ENCODE data around the gene DFFB. TPM values are rescaled to one million over a fixed set of nuclear protein-coding genes. Genes with fewer than 3 reads are reported as not detected.

Gene DFFB
- total and polyA plus RNA-seq, 2 of the 13 experiments (the other 11 are each of a cell fraction or from before 2014, with no cell fraction given) = 4.6 to 9.3 TPM

DNA sequence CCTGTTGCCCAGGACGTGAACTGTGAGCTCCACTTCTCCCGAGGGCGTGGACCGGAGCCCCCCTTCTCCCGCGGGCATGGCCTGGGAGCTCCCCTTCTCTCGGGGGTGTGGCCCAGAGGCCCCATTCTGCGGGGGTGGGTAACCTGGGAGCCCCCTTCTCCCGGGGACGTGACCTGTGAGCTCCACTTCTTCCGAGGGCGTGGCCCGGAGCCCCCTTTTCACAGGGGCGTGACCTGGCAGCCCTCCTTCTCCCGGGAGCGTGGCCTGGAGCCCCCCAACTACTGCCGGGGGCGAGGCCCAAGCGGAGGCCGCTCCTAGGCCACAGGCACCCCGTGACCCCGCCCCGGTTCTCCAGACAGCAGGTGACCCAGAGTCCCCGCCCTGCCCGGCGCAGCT is 42.5 kb downstream of the DFFB start (continued):
- TF ChIP-seq LCORL (IDR thresholded peaks at IDR 0.05) = no peak
- TF ChIP-seq LCORL (CRISPR knock-in tag; IDR thresholded peaks at IDR 0.05) = peak; percentile 30; the same call in 1 of the 2 replicates
- 0 out of 2 replicates have a peak, but pooled peaks have one; percentile 11 for TF ChIP-seq MTA1 (CRISPR knock-in tag; IDR thresholded peaks at IDR 0.05; ENCODE audit: borderline replicate concordance)
- TF ChIP-seq, protein P1, sequence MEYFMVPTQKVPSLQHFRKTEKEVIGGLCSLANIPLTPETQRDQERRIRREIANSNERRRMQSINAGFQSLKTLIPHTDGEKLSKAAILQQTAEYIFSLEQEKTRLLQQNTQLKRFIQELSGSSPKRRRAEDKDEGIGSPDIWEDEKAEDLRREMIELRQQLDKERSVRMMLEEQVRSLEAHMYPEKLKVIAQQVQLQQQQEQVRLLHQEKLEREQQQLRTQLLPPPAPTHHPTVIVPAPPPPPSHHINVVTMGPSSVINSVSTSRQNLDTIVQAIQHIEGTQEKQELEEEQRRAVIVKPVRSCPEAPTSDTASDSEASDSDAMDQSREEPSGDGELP (IDR thresholded peaks at IDR 0.05; ENCODE audit: borderline replicate concordance, low read depth) = 0 out of 2 replicates have a peak, but pooled peaks have one; percentile 41
- TF ChIP-seq SRSF1 (optimal IDR thresholded peaks at IDR 0.05; ENCODE audit: low read depth, low read length) = peak; percentile 26
- peak; percentile 5; the same call in 1 of the 2 replicates for TF ChIP-seq SALL1 (CRISPR knock-in tag; IDR thresholded peaks at IDR 0.05)
- TF ChIP-seq SMAD9 (CRISPR knock-in tag; IDR thresholded peaks at IDR 0.05) = 0 out of 2 replicates have a peak, but pooled peaks have one; percentile 55
- no peak for TF ChIP-seq ZNF292 (CRISPR knock-in tag; IDR thresholded peaks at IDR 0.05; ENCODE audit: borderline replicate concordance, low read depth)
- TF ChIP-seq ZNF451 (CRISPR knock-in tag; IDR thresholded peaks at IDR 0.05) = peak; percentile 29; the same call in 1 of the 2 replicates
- TF ChIP-seq, protein P2, sequence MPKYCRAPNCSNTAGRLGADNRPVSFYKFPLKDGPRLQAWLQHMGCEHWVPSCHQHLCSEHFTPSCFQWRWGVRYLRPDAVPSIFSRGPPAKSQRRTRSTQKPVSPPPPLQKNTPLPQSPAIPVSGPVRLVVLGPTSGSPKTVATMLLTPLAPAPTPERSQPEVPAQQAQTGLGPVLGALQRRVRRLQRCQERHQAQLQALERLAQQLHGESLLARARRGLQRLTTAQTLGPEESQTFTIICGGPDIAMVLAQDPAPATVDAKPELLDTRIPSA (CRISPR knock-in tag; IDR thresholded peaks at IDR 0.05; ENCODE audit: borderline replicate concordance) = peak; percentile 26; the same call in 1 of the 2 replicates
- 0 out of 2 replicates have a peak, but pooled peaks have one; percentile 27 for TF ChIP-seq ZNF468 (CRISPR knock-in tag; IDR thresholded peaks at IDR 0.05)
- TF ChIP-seq YEATS4 (CRISPR knock-in tag; IDR thresholded peaks at IDR 0.05; ENCODE audit: borderline replicate concordance) = no peak
- TF ChIP-seq CBX1 (IDR thresholded peaks at IDR 0.05; ENCODE audit: low read depth) = peak; percentile 46
- TF ChIP-seq ZEB1 (IDR thresholded peaks at IDR 0.05; ENCODE audit: insufficient replicate concordance, low read depth) = peak; percentile 58
- peak; percentile 2; the same call in 1 of the 2 replicates for TF ChIP-seq NCOR1 (IDR thresholded peaks at IDR 0.05; ENCODE audit: borderline replicate concordance, low read length)
- peak; percentile 63; the same call in 1 of the 2 replicates for TF ChIP-seq ZNF274 (CRISPR knock-in tag; IDR thresholded peaks at IDR 0.05)
- TF ChIP-seq KLF6 (CRISPR knock-in tag; IDR thresholded peaks at IDR 0.05) = no peak
- peak; percentile 64; the same call in 1 of the 2 replicates for TF ChIP-seq ZNF337 (CRISPR knock-in tag; IDR thresholded peaks at IDR 0.05; ENCODE audit: borderline replicate concordance, low read depth)
- TF ChIP-seq ZSCAN29 (CRISPR knock-in tag; conservative IDR thresholded peaks at IDR 0.05) = no peak
- TF ChIP-seq ZNF430 (CRISPR knock-in tag; IDR thresholded peaks at IDR 0.05) = peak; percentile 57; the same call in 1 of the 2 replicates
- TF ChIP-seq, protein P3, sequence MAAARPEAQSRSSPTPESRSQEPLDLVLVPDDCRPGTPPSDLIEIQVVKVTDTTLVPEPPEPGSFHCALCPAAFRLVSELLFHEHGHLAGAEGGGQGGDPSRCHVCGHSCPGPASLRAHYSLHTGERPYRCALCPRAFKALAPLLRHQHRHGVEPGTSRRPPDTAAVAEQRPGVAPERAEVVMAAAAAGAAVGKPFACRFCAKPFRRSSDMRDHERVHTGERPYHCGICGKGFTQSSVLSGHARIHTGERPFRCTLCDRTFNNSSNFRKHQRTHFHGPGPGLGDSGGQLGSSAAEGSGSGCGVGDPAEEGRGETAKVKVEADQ (CRISPR knock-in tag; IDR thresholded peaks at IDR 0.05; ENCODE audit: borderline replicate concordance) = peak; percentile 26; the same call in 1 of the 2 replicates
- TF ChIP-seq, protein P4, sequence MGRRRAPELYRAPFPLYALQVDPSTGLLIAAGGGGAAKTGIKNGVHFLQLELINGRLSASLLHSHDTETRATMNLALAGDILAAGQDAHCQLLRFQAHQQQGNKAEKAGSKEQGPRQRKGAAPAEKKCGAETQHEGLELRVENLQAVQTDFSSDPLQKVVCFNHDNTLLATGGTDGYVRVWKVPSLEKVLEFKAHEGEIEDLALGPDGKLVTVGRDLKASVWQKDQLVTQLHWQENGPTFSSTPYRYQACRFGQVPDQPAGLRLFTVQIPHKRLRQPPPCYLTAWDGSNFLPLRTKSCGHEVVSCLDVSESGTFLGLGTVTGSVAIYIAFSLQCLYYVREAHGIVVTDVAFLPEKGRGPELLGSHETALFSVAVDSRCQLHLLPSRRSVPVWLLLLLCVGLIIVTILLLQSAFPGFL (CRISPR knock-in tag; IDR thresholded peaks at IDR 0.05) = no peak
- TF ChIP-seq ZNF326 (CRISPR knock-in tag; IDR thresholded peaks at IDR 0.05; ENCODE audit: borderline replicate concordance) = no peak
- TF ChIP-seq SMAD1 (CRISPR knock-in tag; IDR thresholded peaks at IDR 0.05; ENCODE audit: borderline replicate concordance, low read depth) = 0 out of 2 replicates have a peak, but pooled peaks have one; percentile 32
- TF ChIP-seq, protein P5, sequence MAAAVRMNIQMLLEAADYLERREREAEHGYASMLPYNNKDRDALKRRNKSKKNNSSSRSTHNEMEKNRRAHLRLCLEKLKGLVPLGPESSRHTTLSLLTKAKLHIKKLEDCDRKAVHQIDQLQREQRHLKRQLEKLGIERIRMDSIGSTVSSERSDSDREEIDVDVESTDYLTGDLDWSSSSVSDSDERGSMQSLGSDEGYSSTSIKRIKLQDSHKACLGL (CRISPR knock-in tag; IDR thresholded peaks at IDR 0.05) = peak; percentile 56; the same call in 1 of the 2 replicates
- no peak for TF ChIP-seq ZSCAN31 (CRISPR knock-in tag; IDR thresholded peaks at IDR 0.05; ENCODE audit: low read depth)

Data from HepG2 (cell line).